Neural cell (in vitro differentiated cells): ENCODE results near the gene WRAP73. TPM values are rescaled to one million over a fixed set of nuclear protein-coding genes. Genes with fewer than 3 reads are reported as not detected.
"Not testable (repeated sequence)": the region's sequence is repeated elsewhere in the genome, so short reads cannot be mapped to it uniquely, and the experiment has no call there.

Experiments
- H2AFZ ChIP-seq: fragments of 200-600, 300-800 bp; sonication (generic), shearing (Covaris generic); 2 replicates; pipeline ENCODE4 v1.6.0; 2014; ENCODE audit warnings: low read depth, mild to moderate bottlenecking, antibody characterized with exemption, low read length, moderate library complexity
- H3F3A ChIP-seq: fragments of 200-600 bp; shearing (Covaris generic); 2 replicates; pipeline ENCODE4 v1.6.1; 2016; ENCODE audit warnings: mild to moderate bottlenecking, moderate library complexity, mixed read lengths, antibody characterized with exemption, low read length; ENCODE audit not compliant: insufficient read depth, poor library complexity, severe bottlenecking
- H3K27ac ChIP-seq: fragments of 200-600, 300-800 bp; sonication (generic), shearing (Covaris generic); 2 replicates; pipeline ENCODE4 v1.5.1; 2014; ENCODE audit warnings: mild to moderate bottlenecking, low read length, moderate library complexity
- H3K27me3 ChIP-seq: fragments of 300-800, 200-600 bp; sonication (generic), shearing (Covaris generic); 2 replicates; pipeline ENCODE4 v1.6.0; 2014; ENCODE audit warnings: mild to moderate bottlenecking, low read depth, low read length, moderate library complexity; ENCODE audit not compliant: insufficient read depth
- H3K36me3 ChIP-seq: fragments of 300-800, 200-600 bp; sonication (generic), shearing (Covaris generic); 2 replicates; pipeline ENCODE4 v1.5.1; 2014; ENCODE audit warnings: mild to moderate bottlenecking, antibody characterized with exemption, low read length, moderate library complexity; ENCODE audit not compliant: insufficient read depth
- H3K4me2 ChIP-seq: fragments of 300-800, 200-600 bp; sonication (generic), shearing (Covaris generic); 2 replicates; pipeline ENCODE4 v1.6.0; 2014; ENCODE audit warnings: mild to moderate bottlenecking, low read length
- H3K4me3 ChIP-seq: fragments of 300-800, 200-600 bp; sonication (generic), shearing (Covaris generic); 2 replicates; pipeline ENCODE4 v1.5.1; 2014; ENCODE audit warnings: mild to moderate bottlenecking, low read length, moderate library complexity
- H3K79me2 ChIP-seq: fragments of 200-600 bp; shearing (Covaris generic); replicated peaks from 2 replicates; pipeline ENCODE4 v1.6.0; 2014; ENCODE audit warnings: mild to moderate bottlenecking, low read length, moderate library complexity; ENCODE audit not compliant: insufficient read depth
- H3K9ac ChIP-seq: fragments of 300-800, 200-600 bp; sonication (generic), shearing (Covaris generic); 2 replicates; pipeline ENCODE4 v1.6.1; 2016; ENCODE audit warnings: mild to moderate bottlenecking, low read length, mixed read lengths
- H3K9me2 ChIP-seq: fragments of 200-600 bp; shearing (Covaris generic); 2 replicates; pipeline ENCODE4 v1.6.1; 2016; ENCODE audit warnings: mild to moderate bottlenecking, low read length, mixed read lengths; ENCODE audit not compliant: insufficient read depth
- H3K9me3 ChIP-seq: fragments of 200-600, 300-800 bp; sonication (generic), shearing (Covaris generic); 2 replicates; pipeline ENCODE4 v1.6.1; 2016; ENCODE audit warnings: mild to moderate bottlenecking, mixed run types, low read length, moderate library complexity, mixed read lengths
- H4K20me1 ChIP-seq: fragments of 200-600 bp; shearing (Covaris generic); 2 replicates; pipeline ENCODE4 v1.6.1; 2016; ENCODE audit warnings: mild to moderate bottlenecking, mixed run types; ENCODE audit not compliant: insufficient read depth
- CTCF ChIP-seq: fragments of 450-650 bp; IDR thresholded peaks from 2 replicates; pipeline ENCODE4 v1.5.1; 2014; ENCODE audit warnings: antibody characterized with exemption, mild to moderate bottlenecking, moderate library complexity; ENCODE audit not compliant: poor library complexity, severe bottlenecking
- EP300 ChIP-seq: fragments of 450-650 bp; conservative IDR thresholded peaks from 2 replicates; pipeline ENCODE4 v1.6.1; 2014; ENCODE audit warnings: antibody characterized with exemption, mild to moderate bottlenecking, moderate library complexity; ENCODE audit not compliant: poor library complexity, severe bottlenecking
- EZH2 ChIP-seq: fragments of 200-600, 300-800 bp; shearing (Covaris generic), sonication (generic); IDR thresholded peaks from 2 replicates; pipeline ENCODE4 v1.6.1; 2014; ENCODE audit warnings: antibody characterized with exemption, low read length, borderline replicate concordance, mild to moderate bottlenecking; ENCODE audit not compliant: insufficient read depth, poor library complexity, severe bottlenecking
- MXI1 ChIP-seq: fragments of 450-650 bp; conservative IDR thresholded peaks from 2 replicates; pipeline ENCODE4 v1.6.1; 2014; ENCODE audit warnings: antibody characterized with exemption, mild to moderate bottlenecking; ENCODE audit not compliant: poor library complexity, severe bottlenecking
- POLR2AphosphoS5 ChIP-seq: IDR thresholded peaks from 2 replicates; pipeline ENCODE4 v1.6.1; 2012
- RAD21 ChIP-seq: fragments of 450-650 bp; conservative IDR thresholded peaks from 2 replicates; pipeline ENCODE4 v1.6.1; 2014; ENCODE audit warnings: antibody characterized with exemption, mild to moderate bottlenecking, moderate library complexity
- REST ChIP-seq: IDR thresholded peaks from 2 replicates; pipeline ENCODE4 v1.6.1; 2012; ENCODE audit warnings: borderline replicate concordance
- SMC3 ChIP-seq: fragments of 450-650 bp; conservative IDR thresholded peaks from 2 replicates; pipeline ENCODE4 v1.6.1; 2014; ENCODE audit warnings: antibody characterized with exemption, mild to moderate bottlenecking, moderate library complexity; ENCODE audit not compliant: poor library complexity
- TAF1 ChIP-seq: IDR thresholded peaks from 2 replicates; pipeline ENCODE4 v1.6.1; 2012; ENCODE audit warnings: low read depth
- polyA plus RNA-seq: library from polyadenylated mRNA; depleted of rRNA; stranded (reverse); fragments of >200 nt; gene quantifications from 2 replicates; pipeline ENCODE4 v1.2.3, GENCODE V29; 2014

Gene WRAP73
- polyA plus RNA-seq, 1 donor from 2014 or later, result 32.9 TPM

- H3F3A ChIP-seq, result no peaks in the 10 kb centered on the region
- no peak overlapping the region for H3K4me3 ChIP-seq
- H2AFZ ChIP-seq, result no peak overlapping the region
- no peaks in the 10 kb centered on the region for H3K36me3 ChIP-seq
- no peaks in the 10 kb centered on the region for H3K79me2 ChIP-seq
- H3K9ac ChIP-seq, result no peak overlapping the region
- no peaks in the 10 kb centered on the region for H3K9me2 ChIP-seq
- H3K4me2 ChIP-seq, result no peak overlapping the region
- H4K20me1 ChIP-seq, result no peaks in the 10 kb centered on the region
- TF ChIP-seq EP300 (no peak), POLR2AphosphoS5 (no peak), EZH2 (no peak), SMC3 (no peak), TAF1 (no peak), RAD21 (no peak), MXI1 (no peak), CTCF (no peak), REST (no peak)
- H3K9me3 ChIP-seq, result no peaks in the 10 kb centered on the region
- no peaks in the 10 kb centered on the region for H3K27me3 ChIP-seq
- H3K27ac ChIP-seq, result no peak overlapping the region
Measured at GRCh38 chr1:3586986-3587759, 62.7 kb downstream of the WRAP73 start.

- H3K9me3 ChIP-seq, result no peaks in the 10 kb centered on the region
- H3K9ac ChIP-seq, result no peak overlapping the region
- H2AFZ ChIP-seq, result no peak overlapping the region
- TF ChIP-seq MXI1 (no peak), POLR2AphosphoS5 (no peak), CTCF (no peak), EZH2 (no peak)
- H3F3A ChIP-seq, result no peaks in the 10 kb centered on the region
- H3K36me3 ChIP-seq, result no peaks in the 10 kb centered on the region
- H3K4me3 ChIP-seq, result no peak overlapping the region
- no peaks in the 10 kb centered on the region for H3K27me3 ChIP-seq
- no peak overlapping the region for H3K4me2 ChIP-seq
- H3K27ac ChIP-seq, result no peak overlapping the region
- no peaks in the 10 kb centered on the region for H3K79me2 ChIP-seq
- H4K20me1 ChIP-seq, result no peaks in the 10 kb centered on the region
- no peaks in the 10 kb centered on the region for H3K9me2 ChIP-seq
Measured at GRCh38 chr1:3585940-3586568, 63.8 kb downstream of the WRAP73 start.

GRCh38 chr1:3585353-3585868 lies 64.5 kb downstream of the WRAP73 start:
- not testable (repeated sequence) for H3K4me2 ChIP-seq, H4K20me1 ChIP-seq, H3K36me3 ChIP-seq, H3K79me2 ChIP-seq, H3K4me3 ChIP-seq, H3F3A ChIP-seq, H2AFZ ChIP-seq, H3K27ac ChIP-seq, H3K9ac ChIP-seq, H3K27me3 ChIP-seq, H3K9me2 ChIP-seq, H3K9me3 ChIP-seq
